OCI-LY1 (cell line): ENCODE measurements around the gene CDH22.

Source experiments
- CTCF ChIP-seq: fragments of 200-600 bp; sonication (generic), shearing (Covaris generic); IDR thresholded peaks from 2 replicates; pipeline ENCODE4 v1.5.1; 2017; ENCODE audit warnings: mild to moderate bottlenecking, antibody characterized with exemption, low read length, moderate library complexity, mixed read lengths
- EZH2 ChIP-seq: fragments of 200-600 bp; sonication (generic), shearing (Covaris generic); IDR thresholded peaks from 2 replicates; pipeline ENCODE4 v1.8.0; 2017; ENCODE audit warnings: borderline replicate concordance, mixed run types, mild to moderate bottlenecking, antibody characterized with exemption, low read length, moderate library complexity, mixed read lengths

GRCh38 chr20:46240065-46240464 lies 68.2 kb downstream of the CDH22 start:
- TF ChIP-seq CTCF: no peak
- TF ChIP-seq EZH2: no peak
